GM23248 (cell line): Measurements from ENCODE around the gene LAPTM5.

Experiments used
- EZH2 ChIP-seq: fragments of 200-600 bp; sonication (generic); IDR thresholded peaks from 2 replicates; pipeline ENCODE4 v1.6.1; 2018; ENCODE audit warnings: antibody characterized with exemption, mild to moderate bottlenecking; ENCODE audit not compliant: insufficient read depth, poor library complexity, severe bottlenecking
- EZH2phosphoT487 ChIP-seq: fragments of 200-600 bp; sonication (generic); IDR thresholded peaks from 2 replicates; pipeline ENCODE4 v1.6.1; 2018; ENCODE audit warnings: antibody characterized with exemption, moderate library complexity, mild to moderate bottlenecking, low read depth; ENCODE audit not compliant: insufficient read depth

GRCh38 chr1:30708361-30708728, 49.2 kb downstream of the LAPTM5 start:
- TF ChIP-seq EZH2 (no peak), EZH2phosphoT487 (no peak)
